GM12878 (cell line): ENCODE measurements around the gene MEN1. TPM values are rescaled to one million over a fixed set of nuclear protein-coding genes. Genes with fewer than 3 reads are reported as not detected.

Experiments used
- ATAC-seq: fragments of 200-7000 bp; cut with Tn5 transposase; 3 replicates; pipeline ENCODE4 v1.9.1; 2020; ENCODE audit warnings: mild to moderate bottlenecking, moderate library complexity
- BruUV-seq: library from RNA; stranded (reverse); fragments of 400-500 nt; replicated peaks from 2 replicates; lab custom pipeline; 2021; lab: Mats Ljungman, UMichigan
- CTCF ChIA-PET: fragments of 300-600 bp; sonication (Branson Sonifier 250); formaldehyde crosslinking; extraction: SDS; loops from one replicate; lab custom pipeline; 2021; ENCODE audit warnings: inconsistent platforms; lab: Yijun Ruan, JAX
- POLR2A ChIA-PET: fragments of 350-600 bp; formaldehyde crosslinking; extraction: SDS; loops from one replicate; lab custom pipeline; 2021; ENCODE audit warnings: inconsistent platforms; lab: Charles Lee
- RAD21 ChIA-PET: fragments of 300-600 bp; sonication (Branson Sonifier 250); formaldehyde crosslinking; loops from one replicate; lab custom pipeline; 2023; ENCODE audit warnings: antibody characterized with exemption; ENCODE audit not compliant: unreplicated experiment; lab: Charles Lee
- SMC1A ChIA-PET: fragments of 300-600 bp; sonication (Branson Sonifier 250); formaldehyde crosslinking; loops from one replicate; lab custom pipeline; 2023; ENCODE audit not compliant: unreplicated experiment, uncharacterized antibody; lab: Charles Lee
- DNase-seq: peaks from one replicate; pipeline ENCODE4 v3.0.0-alpha.2; 2011; ENCODE audit warnings: low read depth, low spot score
- FAIRE-seq: peaks from 3 replicates; lab custom pipeline; 2011; peaks lifted over from hg19 to GRCh38; lab: Jason Lieb, UNC
- H2AFZ ChIP-seq: 2 replicates; pipeline ENCODE4 v1.6.0; 2011; ENCODE audit warnings: low read depth, low read length, control low read depth; ENCODE audit not compliant: control insufficient read depth
- H3K27ac ChIP-seq: 2 replicates; pipeline ENCODE4 v1.5.1; 2011; ENCODE audit warnings: control low read depth; ENCODE audit not compliant: control insufficient read depth, insufficient read depth
- H3K27me3 ChIP-seq, 2 experiments: replicated peaks in 1 of 2; 2 replicates each; pipeline versions ENCODE4 v1.6.0 to v1.6.1; 2011; ENCODE audit warnings: low read length in 1 of 2; ENCODE audit not compliant: control insufficient read depth in 2 of 2, insufficient read depth in 2 of 2
- H3K36me3 ChIP-seq, 2 experiments: 2 replicates each; pipeline ENCODE4 v1.5.1; 2011; ENCODE audit warnings: low read length in 1 of 2; ENCODE audit not compliant: control insufficient read depth in 2 of 2, insufficient read depth in 2 of 2
- H3K4me1 ChIP-seq: 2 replicates; pipeline ENCODE4 v1.6.1; 2011; ENCODE audit warnings: mild to moderate bottlenecking, low read length, moderate library complexity, mixed read lengths; ENCODE audit not compliant: control insufficient read depth, insufficient read depth
- H3K4me2 ChIP-seq: 2 replicates; pipeline ENCODE4 v1.6.0; 2011; ENCODE audit warnings: control low read depth; ENCODE audit not compliant: control insufficient read depth, insufficient read depth
- H3K4me3 ChIP-seq: fragments of 200-600 bp; sonication (generic); 2 replicates; pipeline ENCODE4 v1.5.1; 2016
- H3K79me2 ChIP-seq: 2 replicates; pipeline ENCODE4 v1.6.0; 2011; ENCODE audit warnings: low read length; ENCODE audit not compliant: control insufficient read depth, insufficient read depth
- H3K9ac ChIP-seq: 2 replicates; pipeline ENCODE4 v1.8.0; 2011; ENCODE audit warnings: low read length, control low read depth, mixed read lengths; ENCODE audit not compliant: control insufficient read depth, insufficient read depth
- H3K9me3 ChIP-seq: replicated peaks from 3 replicates; pipeline ENCODE4 v1.5.1; 2011; ENCODE audit warnings: mild to moderate bottlenecking, low read length; ENCODE audit not compliant: control insufficient read depth, insufficient read depth
- H4K20me1 ChIP-seq: 2 replicates; pipeline ENCODE4 v1.6.0; 2011; ENCODE audit not compliant: control insufficient read depth, insufficient read depth
- ESRRA ChIP-seq: IDR thresholded peaks from 2 replicates; pipeline ENCODE4 v1.6.1; 2012; ENCODE audit warnings: mild to moderate bottlenecking, low read length, improper control_type of control experiment
- HCFC1 ChIP-seq: fragments of 150-350 bp; IDR thresholded peaks from 2 replicates; pipeline ENCODE4 v1.6.1; 2014; ENCODE audit warnings: low read length
- IKZF1 ChIP-seq: fragments of 450-650 bp; conservative IDR thresholded peaks from 2 replicates; pipeline ENCODE4 v1.6.1; 2017; ENCODE audit warnings: antibody characterized with exemption, mild to moderate bottlenecking
- MEF2B ChIP-seq: fragments of 450-650 bp; IDR thresholded peaks from 2 replicates; pipeline ENCODE4 v1.6.1; 2018; ENCODE audit warnings: mild to moderate bottlenecking, moderate library complexity; ENCODE audit not compliant: partially characterized antibody, poor library complexity, severe bottlenecking
- MYB ChIP-seq: fragments of 150-350 bp; IDR thresholded peaks from 2 replicates; pipeline ENCODE4 v1.6.1; 2014; ENCODE audit warnings: mild to moderate bottlenecking, low read depth, low read length, borderline replicate concordance
- POLR2A ChIP-seq: IDR thresholded peaks from 2 replicates; pipeline ENCODE4 v1.6.1; 2011; ENCODE audit warnings: low read depth, mild to moderate bottlenecking, low read length
- POLR2AphosphoS5 ChIP-seq: IDR thresholded peaks from 2 replicates; pipeline ENCODE4 v1.6.1; 2011; ENCODE audit warnings: mild to moderate bottlenecking, low read length, inconsistent platforms
- POU2F2 ChIP-seq: IDR thresholded peaks from 3 replicates; pipeline ENCODE4 v1.6.1; 2011; ENCODE audit warnings: low read depth, mild to moderate bottlenecking, low read length, borderline replicate concordance
- ZBED1 ChIP-seq: IDR thresholded peaks from 2 replicates; pipeline ENCODE4 v1.6.1; 2016; ENCODE audit warnings: borderline replicate concordance
- ZNF217 ChIP-seq: fragments of 450-650 bp; IDR thresholded peaks from 2 replicates; pipeline ENCODE4 v1.6.1; 2017; ENCODE audit warnings: antibody characterized with exemption, mild to moderate bottlenecking
- WGBS: methylation state at CpG from one replicate; pipeline ENCODE4 v1.1.6; 2016; ENCODE audit warnings: low lambda C conversion rate; ENCODE audit not compliant: insufficient replicate concordance, insufficient coverage; ENCODE audit errors: missing lambda C conversion rate; 5-methylcytosine and 5-hydroxymethylcytosine counted together
- in situ Hi-C: fragments of 300-500 bp; cut with MboI; formaldehyde crosslinking; loops from 9 replicates; pipeline ENCODE4 v1.14.3; 2018; ENCODE audit warnings: mixed read lengths
- intact Hi-C: fragments of 100-400 bp; cut with micrococcal nuclease; formaldehyde crosslinking; loops from one replicate; pipeline ENCODE4 v1.14.2; 2022; ENCODE audit not compliant: unreplicated experiment
- polyA plus RNA-seq, 11 experiments: library from polyadenylated mRNA; depleted of rRNA in 4 of 11; unstranded in 6 of 11; stranded (reverse) in 5 of 11; fragments of >200 nt; fragmentation: Nextera tagmentation in 4 of 11; fragmentation: Illumina TruSeq in 1 of 11; extraction: Ambion mirVana in 4 of 11; extraction: Trizol in 1 of 11; gene quantifications; 1 replicate in 1 of 11; 2 replicates in 10 of 11; pipeline versions ENCODE4 v1.2.1 to v1.2.3, GENCODE V29; 2011 to 2016; ENCODE audit warnings: inconsistent platforms in 2 of 11, missing spikeins in 2 of 11, low read depth in 1 of 11
- total RNA-seq, 4 experiments: library from RNA; depleted of rRNA in 3 of 4; stranded (reverse); fragments of >200 nt in 3 of 4; fragmentation: Illumina TruSeq in 1 of 4; extraction: Trizol in 1 of 4; gene quantifications; 2 replicates each; pipeline versions ENCODE4 v1.2.1 to v1.2.3, GENCODE V29; 2013 to 2021
- TF ChIP-seq, protein P1 (sequence below): IDR thresholded peaks from 2 replicates; pipeline ENCODE4 v1.6.1; 2012; ENCODE audit warnings: low read depth, low read length, improper control_type of control experiment
- TF ChIP-seq, protein P2 (sequence below): IDR thresholded peaks from 2 replicates; pipeline ENCODE4 v1.6.1; 2011; ENCODE audit warnings: borderline replicate concordance, low read depth, mild to moderate bottlenecking, moderate library complexity, low read length; ENCODE audit not compliant: insufficient read depth, poor library complexity, severe bottlenecking
- TF ChIP-seq, protein P3 (sequence below): fragments of 450-650 bp; IDR thresholded peaks from 2 replicates; pipeline ENCODE4 v1.6.1; 2017; ENCODE audit warnings: antibody characterized with exemption, mild to moderate bottlenecking, moderate library complexity
- TF ChIP-seq, protein P4 (sequence below): fragments of 450-650 bp; IDR thresholded peaks from 2 replicates; pipeline ENCODE4 v1.6.1; 2016; ENCODE audit warnings: mild to moderate bottlenecking
- TF ChIP-seq, protein P5 (sequence below): fragments of 450-650 bp; IDR thresholded peaks from 2 replicates; pipeline ENCODE4 v1.6.1; 2018; ENCODE audit warnings: borderline replicate concordance, mild to moderate bottlenecking; ENCODE audit not compliant: partially characterized antibody

The MEN1 gene
- total and polyA plus RNA-seq, 10 of the 15 experiments (the other 5 are each of a cell fraction or from before 2014, with no cell fraction given): 2.5 to 39.7 (median 20.7) TPM

DNA sequence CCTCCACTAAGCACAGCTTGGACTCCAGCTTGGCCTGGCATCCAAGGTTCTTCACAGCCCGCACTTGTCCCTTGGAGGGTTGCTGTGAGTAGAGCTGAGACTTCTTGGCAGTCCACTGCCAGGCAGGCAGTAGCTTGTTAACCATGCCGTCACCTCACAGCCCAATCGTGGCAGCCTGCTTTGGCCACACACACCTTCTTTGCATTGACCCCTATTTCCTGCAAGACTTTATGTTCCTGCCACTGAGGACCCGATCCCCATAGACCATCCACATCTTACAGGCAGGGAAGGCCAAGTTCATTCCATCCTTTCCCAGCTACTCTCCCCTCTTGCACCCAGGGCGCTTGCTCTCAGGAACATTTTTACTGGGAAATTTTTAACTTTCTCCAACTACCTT lies 48.1 kb downstream of the MEN1 start:
- Histone ChIP-seq H3K79me2 (no peaks in the 10 kb centered on the region; the same call in 1 of the 2 replicates), H3K4me3 (no peak overlapping the region), H3K4me1 (peaks cover 17% of the 10 kb centered on the region), H4K20me1 (peaks cover 13% of the 10 kb centered on the region), H3K36me3 (peaks cover 18 to 24% of the 10 kb centered on the region in 2 experiments), H3K9ac (no peak overlapping the region), H3K27ac (no peak overlapping the region), H3K27me3 (no peaks in the 10 kb centered on the region), H2AFZ (no peak overlapping the region), H3K4me2 (no peak overlapping the region), H3K9me3 (no peaks in the 10 kb centered on the region)
- SMC1A ChIA-PET: interaction anchor here (1.6 to 2.9 kb wide), 3 partner anchors 10 to 18 kb away, joined by 3 to 18 read pairs (median 11); partner anchors contain the start of gene RASGRP2
- intact Hi-C loops: no loop called here
- 45% methylated on average over 4 of the region's 5 CpGs for WGBS
- DNase-seq: no peak
- CTCF ChIA-PET: interaction anchor here (1.0 to 1.6 kb wide), 2 partner anchors 10 to 13 kb away, joined by 4 to 5 read pairs; no protein-coding TSS in a partner anchor
- RAD21 ChIA-PET: no interaction called here
- FAIRE-seq: no peak
- POLR2A ChIA-PET: interaction anchor here (1.0 kb wide), 1 partner anchor 9 kb away, joined by 3 read pairs; no protein-coding TSS in a partner anchor
- in situ Hi-C loops: no loop called here
- BruUV-seq: TSS peak; percentile 23
- peak; percentile 11 for ATAC-seq
- TF ChIP-seq, protein P1, sequence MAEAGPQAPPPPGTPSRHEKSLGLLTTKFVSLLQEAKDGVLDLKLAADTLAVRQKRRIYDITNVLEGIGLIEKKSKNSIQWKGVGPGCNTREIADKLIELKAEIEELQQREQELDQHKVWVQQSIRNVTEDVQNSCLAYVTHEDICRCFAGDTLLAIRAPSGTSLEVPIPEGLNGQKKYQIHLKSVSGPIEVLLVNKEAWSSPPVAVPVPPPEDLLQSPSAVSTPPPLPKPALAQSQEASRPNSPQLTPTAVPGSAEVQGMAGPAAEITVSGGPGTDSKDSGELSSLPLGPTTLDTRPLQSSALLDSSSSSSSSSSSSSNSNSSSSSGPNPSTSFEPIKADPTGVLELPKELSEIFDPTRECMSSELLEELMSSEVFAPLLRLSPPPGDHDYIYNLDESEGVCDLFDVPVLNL: no peak
- TF ChIP-seq IKZF1 (no peak), ESRRA (no peak), ZNF217 (no peak), MEF2B (no peak), MYB (no peak), HCFC1 (no peak), POLR2AphosphoS5 (peak; percentile 85), POLR2A (peak; percentile 82), POU2F2 (peak; percentile 51; the same call in 1 of the 3 replicates), ZBED1 (peak; percentile 19; the same call in 1 of the 2 replicates)
- TF ChIP-seq, protein P2, sequence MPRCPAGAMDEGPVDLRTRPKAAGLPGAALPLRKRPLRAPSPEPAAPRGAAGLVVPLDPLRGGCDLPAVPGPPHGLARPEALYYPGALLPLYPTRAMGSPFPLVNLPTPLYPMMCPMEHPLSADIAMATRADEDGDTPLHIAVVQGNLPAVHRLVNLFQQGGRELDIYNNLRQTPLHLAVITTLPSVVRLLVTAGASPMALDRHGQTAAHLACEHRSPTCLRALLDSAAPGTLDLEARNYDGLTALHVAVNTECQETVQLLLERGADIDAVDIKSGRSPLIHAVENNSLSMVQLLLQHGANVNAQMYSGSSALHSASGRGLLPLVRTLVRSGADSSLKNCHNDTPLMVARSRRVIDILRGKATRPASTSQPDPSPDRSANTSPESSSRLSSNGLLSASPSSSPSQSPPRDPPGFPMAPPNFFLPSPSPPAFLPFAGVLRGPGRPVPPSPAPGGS: no peak
- TF ChIP-seq, protein P3, sequence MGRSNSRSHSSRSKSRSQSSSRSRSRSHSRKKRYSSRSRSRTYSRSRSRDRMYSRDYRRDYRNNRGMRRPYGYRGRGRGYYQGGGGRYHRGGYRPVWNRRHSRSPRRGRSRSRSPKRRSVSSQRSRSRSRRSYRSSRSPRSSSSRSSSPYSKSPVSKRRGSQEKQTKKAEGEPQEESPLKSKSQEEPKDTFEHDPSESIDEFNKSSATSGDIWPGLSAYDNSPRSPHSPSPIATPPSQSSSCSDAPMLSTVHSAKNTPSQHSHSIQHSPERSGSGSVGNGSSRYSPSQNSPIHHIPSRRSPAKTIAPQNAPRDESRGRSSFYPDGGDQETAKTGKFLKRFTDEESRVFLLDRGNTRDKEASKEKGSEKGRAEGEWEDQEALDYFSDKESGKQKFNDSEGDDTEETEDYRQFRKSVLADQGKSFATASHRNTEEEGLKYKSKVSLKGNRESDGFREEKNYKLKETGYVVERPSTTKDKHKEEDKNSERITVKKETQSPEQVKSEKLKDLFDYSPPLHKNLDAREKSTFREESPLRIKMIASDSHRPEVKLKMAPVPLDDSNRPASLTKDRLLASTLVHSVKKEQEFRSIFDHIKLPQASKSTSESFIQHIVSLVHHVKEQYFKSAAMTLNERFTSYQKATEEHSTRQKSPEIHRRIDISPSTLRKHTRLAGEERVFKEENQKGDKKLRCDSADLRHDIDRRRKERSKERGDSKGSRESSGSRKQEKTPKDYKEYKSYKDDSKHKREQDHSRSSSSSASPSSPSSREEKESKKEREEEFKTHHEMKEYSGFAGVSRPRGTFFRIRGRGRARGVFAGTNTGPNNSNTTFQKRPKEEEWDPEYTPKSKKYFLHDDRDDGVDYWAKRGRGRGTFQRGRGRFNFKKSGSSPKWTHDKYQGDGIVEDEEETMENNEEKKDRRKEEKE: no peak
- TF ChIP-seq, protein P4, sequence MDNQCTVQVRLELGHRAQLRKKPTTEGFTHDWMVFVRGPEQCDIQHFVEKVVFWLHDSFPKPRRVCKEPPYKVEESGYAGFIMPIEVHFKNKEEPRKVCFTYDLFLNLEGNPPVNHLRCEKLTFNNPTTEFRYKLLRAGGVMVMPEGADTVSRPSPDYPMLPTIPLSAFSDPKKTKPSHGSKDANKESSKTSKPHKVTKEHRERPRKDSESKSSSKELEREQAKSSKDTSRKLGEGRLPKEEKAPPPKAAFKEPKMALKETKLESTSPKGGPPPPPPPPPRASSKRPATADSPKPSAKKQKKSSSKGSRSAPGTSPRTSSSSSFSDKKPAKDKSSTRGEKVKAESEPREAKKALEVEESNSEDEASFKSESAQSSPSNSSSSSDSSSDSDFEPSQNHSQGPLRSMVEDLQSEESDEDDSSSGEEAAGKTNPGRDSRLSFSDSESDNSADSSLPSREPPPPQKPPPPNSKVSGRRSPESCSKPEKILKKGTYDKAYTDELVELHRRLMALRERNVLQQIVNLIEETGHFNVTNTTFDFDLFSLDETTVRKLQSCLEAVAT: no peak
- TF ChIP-seq, protein P5, sequence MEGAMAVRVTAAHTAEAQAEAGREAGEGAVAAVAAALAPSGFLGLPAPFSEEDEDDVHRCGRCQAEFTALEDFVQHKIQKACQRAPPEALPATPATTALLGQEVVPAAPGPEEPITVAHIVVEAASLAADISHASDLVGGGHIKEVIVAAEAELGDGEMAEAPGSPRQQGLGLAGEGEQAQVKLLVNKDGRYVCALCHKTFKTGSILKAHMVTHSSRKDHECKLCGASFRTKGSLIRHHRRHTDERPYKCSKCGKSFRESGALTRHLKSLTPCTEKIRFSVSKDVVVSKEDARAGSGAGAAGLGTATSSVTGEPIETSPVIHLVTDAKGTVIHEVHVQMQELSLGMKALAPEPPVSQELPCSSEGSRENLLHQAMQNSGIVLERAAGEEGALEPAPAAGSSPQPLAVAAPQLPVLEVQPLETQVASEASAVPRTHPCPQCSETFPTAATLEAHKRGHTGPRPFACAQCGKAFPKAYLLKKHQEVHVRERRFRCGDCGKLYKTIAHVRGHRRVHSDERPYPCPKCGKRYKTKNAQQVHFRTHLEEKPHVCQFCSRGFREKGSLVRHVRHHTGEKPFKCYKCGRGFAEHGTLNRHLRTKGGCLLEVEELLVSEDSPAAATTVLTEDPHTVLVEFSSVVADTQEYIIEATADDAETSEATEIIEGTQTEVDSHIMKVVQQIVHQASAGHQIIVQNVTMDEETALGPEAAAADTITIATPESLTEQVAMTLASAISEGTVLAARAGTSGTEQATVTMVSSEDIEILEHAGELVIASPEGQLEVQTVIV: no peak
